ENCODE measurements around the gene GALNTL6. TPM values are rescaled to one million over a fixed set of nuclear protein-coding genes. Genes with fewer than 3 reads are reported as not detected.

GALNTL6 gene
- total RNA-seq, 1 donor = not detected

GRCh38 chr4:172826346-172826745 is 1013.1 kb downstream of the GALNTL6 start:
- no peak for TF ChIP-seq CTCF (IDR thresholded peaks at IDR 0.05; ENCODE audit: insufficient read depth, low read length)
- peak; percentile 3 for DNase-seq (ENCODE audit: low read depth)
- no peak overlapping the region for H3K4me3 ChIP-seq (ENCODE audit: low read depth, low read length)

DNA sequence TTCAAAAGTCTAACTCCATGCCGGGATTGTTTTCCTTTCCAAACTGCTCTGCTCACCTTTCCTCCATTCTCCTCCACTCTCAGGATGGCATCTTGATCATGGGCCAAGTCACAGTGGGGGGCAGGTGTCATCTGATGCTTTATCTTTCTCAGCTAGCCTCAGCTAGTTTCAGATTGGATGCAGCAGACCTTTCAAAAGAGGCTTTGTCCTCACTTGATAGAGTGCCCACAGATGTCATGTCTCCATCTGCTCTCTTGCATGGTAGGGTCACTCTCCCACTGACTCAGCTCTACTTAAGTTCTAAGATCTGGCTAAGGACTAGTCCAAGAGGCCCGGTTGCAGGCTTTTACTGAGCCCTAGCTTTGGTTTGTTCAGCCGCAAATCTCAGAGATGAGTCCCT is 1013.7 kb downstream of the GALNTL6 start:
- no peak for TF ChIP-seq CTCF (IDR thresholded peaks at IDR 0.05; ENCODE audit: insufficient read depth, low read length)
- DNase-seq (ENCODE audit: low read depth) = no peak
- no peak overlapping the region for H3K4me3 ChIP-seq (ENCODE audit: low read depth, low read length)

- TF ChIP-seq CTCF (IDR thresholded peaks at IDR 0.05; ENCODE audit: insufficient read depth, low read length) = peak; percentile 50
- no peak overlapping the region for H3K4me3 ChIP-seq (ENCODE audit: low read depth, low read length)
- peak; percentile 40 for DNase-seq (ENCODE audit: low read depth)
These were observed 1017.1 kb downstream of the GALNTL6 start for GRCh38 chr4:172830295-172830764.

GRCh38 chr4:172836661-172837060 is 1023.5 kb downstream of the GALNTL6 start:
- no peak for TF ChIP-seq CTCF (IDR thresholded peaks at IDR 0.05; ENCODE audit: insufficient read depth, low read length)
- H3K4me3 ChIP-seq (ENCODE audit: low read depth, low read length) = no peak overlapping the region
- DNase-seq (ENCODE audit: low read depth) = no peak

DNA sequence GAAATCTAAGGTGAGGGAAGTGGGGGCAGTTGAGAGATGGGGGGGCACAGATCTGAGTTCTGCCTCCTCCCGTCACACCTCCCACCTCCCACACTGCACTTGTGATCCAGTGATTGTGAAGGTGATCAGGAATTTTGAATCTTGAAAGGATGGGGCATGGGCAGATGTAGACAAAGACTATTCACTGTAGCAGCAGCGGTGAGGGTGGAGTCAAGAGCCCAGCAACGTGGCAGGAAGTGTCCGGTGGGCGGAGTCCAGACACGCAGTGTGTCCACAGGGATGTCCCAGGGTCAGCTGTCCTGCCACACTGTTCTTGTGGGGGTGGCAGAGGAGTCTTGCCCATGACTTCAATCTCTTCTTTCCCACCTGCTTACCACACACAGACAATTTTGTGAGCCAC is 1024.9 kb downstream of the GALNTL6 start:
- no peak for TF ChIP-seq CTCF (IDR thresholded peaks at IDR 0.05; ENCODE audit: insufficient read depth, low read length)
- no peak for DNase-seq (ENCODE audit: low read depth)
- no peak overlapping the region for H3K4me3 ChIP-seq (ENCODE audit: low read depth, low read length)

GRCh38 chr4:172838943-172839342 is 1025.7 kb downstream of the GALNTL6 start:
- no peak for TF ChIP-seq CTCF (IDR thresholded peaks at IDR 0.05; ENCODE audit: insufficient read depth, low read length)
- H3K4me3 ChIP-seq (ENCODE audit: low read depth, low read length) = no peak overlapping the region
- DNase-seq (ENCODE audit: low read depth) = no peak

GRCh38 chr4:172842779-172843178 is 1029.6 kb downstream of the GALNTL6 start:
- H3K4me3 ChIP-seq (ENCODE audit: low read depth, low read length) = no peak overlapping the region
- no peak for TF ChIP-seq CTCF (IDR thresholded peaks at IDR 0.05; ENCODE audit: insufficient read depth, low read length)
- no peak for DNase-seq (ENCODE audit: low read depth)
